Stomach (tissue), 9 donors: Measurements from ENCODE around the gene ZNF582. TPM values are rescaled to one million over a fixed set of nuclear protein-coding genes. Genes with fewer than 3 reads are reported as not detected.

ENCODE experiments used
- DNase-seq, 2 donors: peaks; one replicate each; pipeline versions ENCODE4 v3.0.0 to v3.0.0-alpha.2; 2013 to 2019
- H3K27ac ChIP-seq, 5 donors: fragments of 200-600 bp in 4 of 5; sonication (generic) in 4 of 5; one replicate each; pipeline ENCODE4 v1.5.1; 2013 to 2019; ENCODE audit warnings: mild to moderate bottlenecking in 1 of 5, moderate library complexity in 1 of 5
- H3K27me3 ChIP-seq, 3 donors: fragments of 200-600 bp; sonication (generic); one replicate each; pipeline ENCODE4 v1.5.1; 2017 to 2019; ENCODE audit warnings: mixed run types in 1 of 3
- H3K36me3 ChIP-seq, 4 donors: fragments of 200-600 bp; sonication (generic); 1 replicate in 3 of 4; 2 replicates in 1 of 4; pipeline ENCODE4 v1.5.1; 2016 to 2019
- H3K4me1 ChIP-seq, 4 donors: fragments of 200-600 bp; sonication (generic); one replicate each; pipeline ENCODE4 v1.5.1; 2016 to 2019
- H3K4me3 ChIP-seq, 4 donors: fragments of 200-600 bp; sonication (generic) in 3 of 4; one replicate each; pipeline ENCODE4 v1.5.1; 2016 to 2019; ENCODE audit warnings: mild to moderate bottlenecking in 1 of 4
- H3K9me3 ChIP-seq, 4 donors: fragments of 200-600 bp; sonication (generic); one replicate each; pipeline ENCODE4 v1.5.1; 2016 to 2019
- CTCF ChIP-seq, 7 experiments: fragments of 450-650 bp in 4 of 7; fragments of 200-600 bp in 3 of 7; sonication (generic) in 3 of 7; IDR thresholded peaks; one replicate each; pipeline ENCODE4 v1.5.1; 2016 to 2019; ENCODE audit warnings: antibody characterized with exemption in 7 of 7, control low read depth in 2 of 7, mild to moderate bottlenecking in 1 of 7
- EP300 ChIP-seq: sonication (generic); formaldehyde crosslinking; IDR thresholded peaks from one replicate; pipeline ENCODE4 v1.6.1; 2017; ENCODE audit warnings: antibody characterized with exemption
- POLR2A ChIP-seq, 4 donors: fragments of 450-650 bp; IDR thresholded peaks; one replicate each; pipeline ENCODE4 v1.6.1; 2016; ENCODE audit warnings: antibody characterized with exemption in 4 of 4, control low read depth in 2 of 4, mild to moderate bottlenecking in 1 of 4, moderate library complexity in 1 of 4
- POLR2AphosphoS5 ChIP-seq, 3 donors: sonication (generic); formaldehyde crosslinking; IDR thresholded peaks; one replicate each; pipeline ENCODE4 v1.6.1; 2016; ENCODE audit warnings: antibody characterized with exemption in 3 of 3
- WGBS, 5 donors: extraction: QIAGEN DNeasy Blood & Tissue Kit in 3 of 5; methylation state at CpG; one replicate each; pipeline versions ENCODE4 v1.1.5 to v1.1.7; 2013 to 2018; 5-methylcytosine and 5-hydroxymethylcytosine counted together
- intact Hi-C: fragments of 100-400 bp; cut with DNase I; formaldehyde crosslinking; loops from one replicate; pipeline ENCODE4 v1.15.1; 2023; ENCODE audit warnings: low total_unique reads
- polyA plus RNA-seq, 3 donors: library from polyadenylated mRNA; stranded (reverse); fragments of 200-250 nt; gene quantifications; one replicate each; pipeline ENCODE4 v1.2.3, GENCODE V29; 2013
- total RNA-seq, 5 donors: library from RNA; depleted of rRNA; stranded (reverse); fragments of >200 nt; gene quantifications; one replicate each; pipeline versions ENCODE4 v1.1.0 to v1.2.3, GENCODE V29; 2014 to 2016
- donor health status: healthy with polysubstance abuse.
- donor health status: Bipolar disorder and iron deficiency.
- donor health status: healthy.

ZNF582 gene
- total and polyA plus RNA-seq, 8 donors = 1.2 to 4.2 (median 2.5) TPM; not detected in 3

GRCh38 chr19:56423276-56423984, 30.1 kb upstream of the ZNF582 start:
- no peak for TF ChIP-seq POLR2A (IDR thresholded peaks at IDR 0.05)
- TF ChIP-seq POLR2AphosphoS5 (IDR thresholded peaks at IDR 0.05) = no peak
- no peak for TF ChIP-seq EP300
- TF ChIP-seq CTCF (IDR thresholded peaks at IDR 0.05) = no peak
- Histone ChIP-seq H3K36me3 (peaks cover 6 to 60% (median 55%) of the 10 kb centered on the region in 4 donors), H3K9me3 (peaks cover 61 to 100% (median 99%) of the 10 kb centered on the region in 4 donors), H3K4me3 (no peak overlapping the region), H3K4me1 (no peaks in the 10 kb centered on the region), H3K27ac (no peak overlapping the region), H3K27me3 (no peaks in the 10 kb centered on the region)
- no peak for DNase-seq
- 91 to 97% (median 95%) methylated on average over 5 of the region's 5 CpGs for WGBS, 5 donors
- intact Hi-C loops = no loop called here

- H3K27me3 ChIP-seq = no peaks in the 10 kb centered on the region
- DNase-seq = no peak
- WGBS, 5 donors = 88 to 96% (median 93%) methylated on average over 4 of the region's 4 CpGs
- TF ChIP-seq POLR2AphosphoS5 (IDR thresholded peaks at IDR 0.05) = no peak
- no peak for TF ChIP-seq POLR2A (IDR thresholded peaks at IDR 0.05)
- no peak for TF ChIP-seq EP300
- no peak for TF ChIP-seq CTCF (IDR thresholded peaks at IDR 0.05)
- H3K9me3 ChIP-seq = peaks cover 8 to 78% (median 51%) of the 10 kb centered on the region in 4 donors
- intact Hi-C loops = loop anchor here (10.0 kb wide), 1 partner anchor 190 kb away; the partner anchor contains the start of gene ZNF71
- peaks cover 29 to 57% (median 36%) of the 10 kb centered on the region in 4 donors for H3K36me3 ChIP-seq
- H3K4me1 ChIP-seq = peaks cover 6 to 24% (median 20%) of the 10 kb centered on the region in 4 donors
- peak overlapping the region in 2 of 4 donors; percentile 75 to 85 for H3K4me3 ChIP-seq
- H3K27ac ChIP-seq = no peak overlapping the region
Measured at GRCh38 chr19:56405062-56405461, 11.7 kb upstream of the ZNF582 start.

DNA sequence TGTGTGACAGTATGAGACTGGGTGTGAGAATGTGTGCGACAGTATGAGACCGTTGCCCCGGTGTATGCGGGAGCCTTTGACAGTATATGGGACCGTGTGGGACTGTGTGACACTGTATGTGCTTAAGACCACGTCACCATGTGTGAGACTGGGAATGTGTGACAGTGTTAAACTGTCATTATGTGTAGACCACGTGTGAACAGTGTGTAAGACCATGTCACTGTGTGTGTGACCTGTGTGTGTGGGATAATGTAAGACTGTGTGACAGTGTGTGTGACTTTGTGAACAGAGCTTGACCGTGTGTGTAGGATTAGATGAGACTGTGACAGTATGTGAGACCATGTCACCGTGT, 11.3 kb upstream of the ZNF582 start:
- Histone ChIP-seq H3K4me3 (peak overlapping the region; percentile 70 to 85 (median 78)), H3K4me1 (peaks cover 6 to 24% (median 20%) of the 10 kb centered on the region in 4 donors), H3K9me3 (peaks cover 11 to 78% (median 54%) of the 10 kb centered on the region in 4 donors), H3K36me3 (peaks cover 25 to 57% (median 34%) of the 10 kb centered on the region in 4 donors), H3K27me3 (no peaks in the 10 kb centered on the region), H3K27ac (peak overlapping the region in 4 of 5 donors; percentile 84 to 97 (median 96))
- DNase-seq = no peak
- WGBS, 5 donors = 54 to 65% (median 58%) methylated on average over 9 of the region's 9 CpGs
- no peak for TF ChIP-seq POLR2AphosphoS5 (IDR thresholded peaks at IDR 0.05)
- TF ChIP-seq CTCF (IDR thresholded peaks at IDR 0.05) = no peak
- no peak for TF ChIP-seq EP300
- TF ChIP-seq POLR2A (IDR thresholded peaks at IDR 0.05) = no peak
- intact Hi-C loops = loop anchor here (10.0 kb wide), 1 partner anchor 190 kb away; the partner anchor contains the start of gene ZNF71

GRCh38 chr19:56403764-56404704, 10.7 kb upstream of the ZNF582 start, which contains the start of gene ZNF583:
TSS of gene ZNF583 (plus strand) at chr19:56404332. CDS start at chr19:56407115, 2,783 bp downstream.
- peak; percentile 95 to 99 for DNase-seq
- peaks cover 19 to 57% (median 32%) of the 10 kb centered on the region in 4 donors for H3K36me3 ChIP-seq
- peak within 1 kb of the TSS; percentile 70 to 85 (median 78) for H3K4me3 ChIP-seq
- H3K27me3 ChIP-seq = no peaks in the 10 kb centered on the region
- intact Hi-C loops = loop anchor here (10.0 kb wide), 1 partner anchor 191 kb away; the partner anchor contains the start of gene ZNF71
- peaks cover 6 to 24% (median 20%) of the 10 kb centered on the region in 4 donors for H3K4me1 ChIP-seq
- peaks cover 16 to 78% (median 54%) of the 10 kb centered on the region in 4 donors for H3K9me3 ChIP-seq
- WGBS, 5 donors = 0 to 1% (median 0%) methylated on average over 56 to 70 of the region's 70 CpGs
- H3K27ac ChIP-seq = peak within 1 kb of the TSS; percentile 84 to 97 (median 94)
- TF ChIP-seq CTCF (IDR thresholded peaks at IDR 0.05) (peak in 1 of 7 experiments; percentile 8), POLR2A (IDR thresholded peaks at IDR 0.05) (no peak), POLR2AphosphoS5 (IDR thresholded peaks at IDR 0.05) (peak; percentile 28 to 69 (median 66)), EP300 (no peak)
